ENCODE results near the gene ZBTB5.
"Not testable (repeated sequence)": the region's sequence is repeated elsewhere in the genome, so short reads cannot be mapped to it uniquely, and the experiment has no call there.

Gene ZBTB5, protein sequence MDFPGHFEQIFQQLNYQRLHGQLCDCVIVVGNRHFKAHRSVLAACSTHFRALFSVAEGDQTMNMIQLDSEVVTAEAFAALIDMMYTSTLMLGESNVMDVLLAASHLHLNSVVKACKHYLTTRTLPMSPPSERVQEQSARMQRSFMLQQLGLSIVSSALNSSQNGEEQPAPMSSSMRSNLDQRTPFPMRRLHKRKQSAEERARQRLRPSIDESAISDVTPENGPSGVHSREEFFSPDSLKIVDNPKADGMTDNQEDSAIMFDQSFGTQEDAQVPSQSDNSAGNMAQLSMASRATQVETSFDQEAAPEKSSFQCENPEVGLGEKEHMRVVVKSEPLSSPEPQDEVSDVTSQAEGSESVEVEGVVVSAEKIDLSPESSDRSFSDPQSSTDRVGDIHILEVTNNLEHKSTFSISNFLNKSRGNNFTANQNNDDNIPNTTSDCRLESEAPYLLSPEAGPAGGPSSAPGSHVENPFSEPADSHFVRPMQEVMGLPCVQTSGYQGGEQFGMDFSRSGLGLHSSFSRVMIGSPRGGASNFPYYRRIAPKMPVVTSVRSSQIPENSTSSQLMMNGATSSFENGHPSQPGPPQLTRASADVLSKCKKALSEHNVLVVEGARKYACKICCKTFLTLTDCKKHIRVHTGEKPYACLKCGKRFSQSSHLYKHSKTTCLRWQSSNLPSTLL

GRCh38 chr9:37465249-37466036 lies at the start of gene ZBTB5:
ZBTB5 (minus strand) TSS chr9:37465450; CDS start chr9:37442551, 22,899 bp downstream.
- H3K9ac ChIP-seq (ENCODE audit: low read depth, low read length) = peak within 1 kb of the TSS; percentile 99
- no peaks in the 10 kb centered on the region for H3K27me3 ChIP-seq (ENCODE audit: insufficient read depth, low read length)
- peaks cover 9% of the 10 kb centered on the region for H3K4me1 ChIP-seq (ENCODE audit: insufficient read depth, low read length)
- H3K27ac ChIP-seq (ENCODE audit: low read length) = peak within 1 kb of the TSS; percentile 92
- H3K9me3 ChIP-seq (ENCODE audit: insufficient read depth, low read depth, low read length) = no peaks in the 10 kb centered on the region
- H3K4me3 ChIP-seq (ENCODE audit: low read length) = peak within 1 kb of the TSS; percentile 84
- no peaks in the 10 kb centered on the region for H3K36me3 ChIP-seq (ENCODE audit: insufficient read depth, low read depth, low read length)

- no peak overlapping the region for H3K4me3 ChIP-seq (ENCODE audit: low read length)
- no peaks in the 10 kb centered on the region for H3K9me3 ChIP-seq (ENCODE audit: insufficient read depth, low read depth, low read length)
- H3K9ac ChIP-seq (ENCODE audit: low read depth, low read length) = no peak overlapping the region
- H3K4me1 ChIP-seq (ENCODE audit: insufficient read depth, low read length) = no peaks in the 10 kb centered on the region
- H3K27me3 ChIP-seq (ENCODE audit: insufficient read depth, low read length) = no peaks in the 10 kb centered on the region
- H3K36me3 ChIP-seq (ENCODE audit: insufficient read depth, low read depth, low read length) = peaks cover 18% of the 10 kb centered on the region
- no peak overlapping the region for H3K27ac ChIP-seq (ENCODE audit: low read length)
Measured at GRCh38 chr9:37514999-37515398, 49.7 kb upstream of the ZBTB5 start.

GRCh38 chr9:37514415-37514814 lies 49.2 kb upstream of the ZBTB5 start:
- not testable (repeated sequence) for H3K9ac ChIP-seq (ENCODE audit: low read depth, low read length)

DNA sequence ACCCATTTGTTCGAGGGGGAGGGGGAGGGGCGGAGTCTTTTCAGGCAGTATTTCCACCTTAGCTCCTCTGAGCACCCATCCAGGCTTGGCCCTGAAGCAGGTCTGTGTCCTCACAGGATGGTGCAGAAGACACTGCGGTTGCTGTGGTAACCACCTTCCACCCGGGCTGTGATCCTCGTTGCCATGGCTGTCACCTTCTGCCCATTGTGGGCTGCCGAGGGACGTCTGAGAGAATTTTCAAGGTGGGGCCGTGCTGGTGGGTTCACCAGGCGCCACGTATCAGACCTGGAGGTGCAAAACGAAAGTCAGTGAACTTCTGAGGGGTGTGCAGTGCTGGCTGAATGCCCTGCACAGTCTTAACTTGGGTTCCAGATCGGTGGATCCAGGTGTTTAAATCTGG lies 47.2 kb upstream of the ZBTB5 start:
- Histone ChIP-seq H3K36me3 (ENCODE audit: insufficient read depth, low read depth, low read length) (peaks cover 21% of the 10 kb centered on the region), H3K27ac (ENCODE audit: low read length) (no peak overlapping the region), H3K4me3 (ENCODE audit: low read length) (no peak overlapping the region), H3K27me3 (ENCODE audit: insufficient read depth, low read length) (no peaks in the 10 kb centered on the region), H3K9ac (ENCODE audit: low read depth, low read length) (no peak overlapping the region), H3K4me1 (ENCODE audit: insufficient read depth, low read length) (no peaks in the 10 kb centered on the region), H3K9me3 (ENCODE audit: insufficient read depth, low read depth, low read length) (no peaks in the 10 kb centered on the region)

More at GRCh38 chr9:37514415-37514814, 49.2 kb upstream of the ZBTB5 start:
- not testable (repeated sequence) for H3K27ac ChIP-seq (ENCODE audit: low read length); H3K4me1 ChIP-seq (ENCODE audit: insufficient read depth, low read length); H3K9me3 ChIP-seq (ENCODE audit: insufficient read depth, low read depth, low read length); H3K4me3 ChIP-seq (ENCODE audit: low read length); H3K27me3 ChIP-seq (ENCODE audit: insufficient read depth, low read length)
- peaks cover 18% of the 10 kb centered on the region for H3K36me3 ChIP-seq (ENCODE audit: insufficient read depth, low read depth, low read length)

DNA sequence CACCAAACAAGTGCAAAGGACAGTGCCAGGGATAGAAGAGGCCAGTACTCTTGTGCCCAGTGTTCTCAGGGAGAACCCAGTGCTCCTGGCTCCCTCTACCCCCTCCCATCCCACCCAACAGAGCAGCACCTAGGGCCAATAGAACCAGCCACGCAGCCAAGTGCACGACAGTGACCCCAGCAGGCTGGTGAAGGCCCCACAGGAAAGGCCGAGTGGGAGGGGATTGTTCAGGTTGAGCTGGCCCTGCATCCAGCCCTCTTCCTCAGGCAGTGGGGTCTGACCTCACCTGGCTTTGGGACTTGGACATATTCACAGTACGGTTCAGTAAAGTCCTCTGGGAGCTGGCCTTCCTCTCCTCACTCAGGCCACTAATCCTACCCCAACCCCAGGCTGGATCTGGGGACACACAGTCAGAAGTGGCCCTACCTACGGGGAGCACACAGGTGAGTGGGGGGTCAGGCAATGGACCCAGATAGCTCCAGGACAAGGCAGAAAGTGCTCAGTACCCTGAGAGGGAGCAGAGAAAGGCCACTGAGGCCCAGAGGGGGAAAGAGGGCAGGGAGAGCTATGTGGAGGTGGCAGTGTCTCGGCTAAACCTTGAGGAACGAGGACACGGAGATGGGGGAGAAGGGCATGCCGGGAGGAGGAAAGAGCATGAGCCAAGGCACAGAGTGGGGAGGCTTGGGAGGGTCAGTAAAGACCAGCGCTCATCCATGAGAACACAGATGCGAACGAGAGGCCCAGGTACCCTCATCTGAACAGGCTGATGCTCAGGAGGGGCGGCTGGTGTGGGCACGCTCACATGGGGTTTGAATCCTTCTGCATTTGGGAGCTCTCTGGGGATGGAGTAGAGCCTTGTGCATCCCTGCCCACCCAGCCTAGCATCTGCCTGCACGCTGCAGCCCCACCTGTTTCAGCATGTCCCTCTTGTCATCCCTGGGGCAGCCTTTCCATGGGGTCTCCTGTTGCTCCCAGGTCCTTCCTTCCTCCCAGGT lies 46.1 kb upstream of the ZBTB5 start:
- Histone ChIP-seq H3K36me3 (ENCODE audit: insufficient read depth, low read depth, low read length) (peaks cover 30% of the 10 kb centered on the region), H3K9me3 (ENCODE audit: insufficient read depth, low read depth, low read length) (no peaks in the 10 kb centered on the region), H3K27ac (ENCODE audit: low read length) (no peak overlapping the region), H3K4me1 (ENCODE audit: insufficient read depth, low read length) (no peaks in the 10 kb centered on the region), H3K4me3 (ENCODE audit: low read length) (no peak overlapping the region), H3K27me3 (ENCODE audit: insufficient read depth, low read length) (no peaks in the 10 kb centered on the region), H3K9ac (ENCODE audit: low read depth, low read length) (no peak overlapping the region)

GRCh38 chr9:37510053-37510452 lies 44.8 kb upstream of the ZBTB5 start:
- H3K36me3 ChIP-seq (ENCODE audit: insufficient read depth, low read depth, low read length) = peaks cover 32% of the 10 kb centered on the region
- not testable (repeated sequence) for H3K27ac ChIP-seq (ENCODE audit: low read length); H3K27me3 ChIP-seq (ENCODE audit: insufficient read depth, low read length)

DNA sequence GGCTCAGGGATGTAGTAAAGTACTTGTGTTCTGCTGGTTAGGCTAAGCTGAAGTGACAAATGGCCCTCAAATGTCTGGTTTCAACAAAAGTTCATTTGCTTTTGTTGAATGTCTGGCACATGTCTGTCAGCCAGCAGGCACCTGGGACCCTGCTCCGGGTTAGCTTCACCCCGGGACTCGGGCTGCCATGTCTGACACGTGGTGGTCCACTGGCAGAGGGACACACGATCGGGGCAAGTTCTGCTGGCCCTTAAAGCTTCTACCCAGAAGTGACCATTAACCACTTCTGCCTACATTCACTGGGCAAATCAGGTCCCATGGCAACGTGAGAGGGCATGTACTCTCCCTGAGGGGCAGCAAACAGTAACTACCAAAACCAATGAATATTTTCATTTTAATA lies 44.3 kb upstream of the ZBTB5 start:
- no peak overlapping the region for H3K4me3 ChIP-seq (ENCODE audit: low read length)
- H3K9ac ChIP-seq (ENCODE audit: low read depth, low read length) = no peak overlapping the region
- H3K27me3 ChIP-seq (ENCODE audit: insufficient read depth, low read length) = no peaks in the 10 kb centered on the region
- H3K9me3 ChIP-seq (ENCODE audit: insufficient read depth, low read depth, low read length) = no peaks in the 10 kb centered on the region
- peaks cover 37% of the 10 kb centered on the region for H3K36me3 ChIP-seq (ENCODE audit: insufficient read depth, low read depth, low read length)
- H3K4me1 ChIP-seq (ENCODE audit: insufficient read depth, low read length) = no peaks in the 10 kb centered on the region
- H3K27ac ChIP-seq (ENCODE audit: low read length) = no peak overlapping the region

More at GRCh38 chr9:37510053-37510452, 44.8 kb upstream of the ZBTB5 start:
- not testable (repeated sequence) for H3K4me3 ChIP-seq (ENCODE audit: low read length); H3K9me3 ChIP-seq (ENCODE audit: insufficient read depth, low read depth, low read length); H3K9ac ChIP-seq (ENCODE audit: low read depth, low read length); H3K4me1 ChIP-seq (ENCODE audit: insufficient read depth, low read length)

DNA sequence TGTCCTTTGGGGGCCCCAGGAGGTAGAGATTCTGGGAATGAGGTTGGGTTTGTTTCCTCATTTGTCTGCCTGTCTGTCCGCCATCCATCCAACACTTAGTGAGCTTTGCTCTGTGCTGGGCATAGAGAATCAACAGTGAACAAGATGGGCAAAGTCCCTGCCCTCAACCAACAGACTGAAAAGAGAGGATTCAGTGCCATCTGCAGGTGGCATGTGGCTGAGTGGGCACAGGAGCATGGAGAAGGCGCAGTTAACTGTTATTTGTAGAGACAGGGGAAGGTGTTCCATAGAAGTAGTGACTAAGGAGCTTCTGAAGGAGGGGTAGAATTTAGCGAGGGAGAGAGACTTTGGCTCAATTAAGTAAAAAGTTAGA lies 43.6 kb upstream of the ZBTB5 start:
- Histone ChIP-seq H3K9me3 (ENCODE audit: insufficient read depth, low read depth, low read length) (no peaks in the 10 kb centered on the region), H3K27ac (ENCODE audit: low read length) (no peak overlapping the region), H3K27me3 (ENCODE audit: insufficient read depth, low read length) (no peaks in the 10 kb centered on the region), H3K4me3 (ENCODE audit: low read length) (no peak overlapping the region), H3K36me3 (ENCODE audit: insufficient read depth, low read depth, low read length) (peaks cover 43% of the 10 kb centered on the region), H3K9ac (ENCODE audit: low read depth, low read length) (no peak overlapping the region), H3K4me1 (ENCODE audit: insufficient read depth, low read length) (no peaks in the 10 kb centered on the region)

GRCh38 chr9:37508135-37508833 lies 43.0 kb upstream of the ZBTB5 start:
- no peaks in the 10 kb centered on the region for H3K27me3 ChIP-seq (ENCODE audit: insufficient read depth, low read length)
- H3K27ac ChIP-seq (ENCODE audit: low read length) = no peak overlapping the region
- H3K4me3 ChIP-seq (ENCODE audit: low read length) = no peak overlapping the region
- H3K4me1 ChIP-seq (ENCODE audit: insufficient read depth, low read length) = no peaks in the 10 kb centered on the region
- no peak overlapping the region for H3K9ac ChIP-seq (ENCODE audit: low read depth, low read length)
- peaks cover 48% of the 10 kb centered on the region for H3K36me3 ChIP-seq (ENCODE audit: insufficient read depth, low read depth, low read length)
- no peaks in the 10 kb centered on the region for H3K9me3 ChIP-seq (ENCODE audit: insufficient read depth, low read depth, low read length)

DNA sequence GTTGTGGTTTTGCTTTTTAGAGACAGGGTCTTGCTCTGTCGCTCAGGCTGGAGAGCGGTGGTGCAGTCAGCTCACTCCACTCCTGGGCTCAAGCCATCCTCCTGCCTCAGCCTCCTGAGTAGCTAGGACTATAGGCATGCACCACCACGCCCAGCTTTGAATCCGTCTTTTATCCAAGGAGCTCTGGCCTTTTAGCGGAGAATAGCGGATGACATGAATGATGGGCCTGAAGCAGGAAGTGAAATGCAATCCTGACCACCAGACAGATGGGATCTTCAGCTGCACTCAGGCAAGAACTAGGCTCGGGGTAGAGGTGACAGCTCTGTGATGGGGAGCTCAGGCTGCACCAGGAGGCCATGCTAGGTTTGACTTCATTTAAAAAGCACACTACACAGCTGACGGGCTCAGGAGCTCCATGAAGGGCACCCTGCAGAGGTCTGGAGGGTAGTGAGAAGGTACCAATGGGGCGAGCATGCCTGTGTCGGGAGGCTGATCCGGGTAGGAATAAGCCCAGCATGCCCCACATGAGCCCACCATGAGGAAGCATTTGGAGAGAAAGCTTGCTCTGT lies 42.4 kb upstream of the ZBTB5 start:
- H3K4me3 ChIP-seq (ENCODE audit: low read length) = no peak overlapping the region
- H3K9ac ChIP-seq (ENCODE audit: low read depth, low read length) = no peak overlapping the region
- no peak overlapping the region for H3K27ac ChIP-seq (ENCODE audit: low read length)
- no peaks in the 10 kb centered on the region for H3K4me1 ChIP-seq (ENCODE audit: insufficient read depth, low read length)
- H3K36me3 ChIP-seq (ENCODE audit: insufficient read depth, low read depth, low read length) = peaks cover 54% of the 10 kb centered on the region
- H3K27me3 ChIP-seq (ENCODE audit: insufficient read depth, low read length) = no peaks in the 10 kb centered on the region
- no peaks in the 10 kb centered on the region for H3K9me3 ChIP-seq (ENCODE audit: insufficient read depth, low read depth, low read length)
